DMS53 (cell line): ENCODE results near the gene SPECC1L.

Experiments
- DNase-seq: peaks from one replicate; lab custom pipeline; 2025; lab: John Stamatoyannopoulos, UW

SPECC1L gene

GRCh38 chr22:24398409-24398808, 127.8 kb downstream of the SPECC1L start:
- no peak for DNase-seq

GRCh38 chr22:24400034-24400725, 129.5 kb downstream of the SPECC1L start:
- no peak for DNase-seq

GRCh38 chr22:24400726-24401596, 130.3 kb downstream of the SPECC1L start:
- no peak for DNase-seq

GRCh38 chr22:24401931-24402367, 131.3 kb downstream of the SPECC1L start:
- DNase-seq = no peak

GRCh38 chr22:24402460-24403192, 132.0 kb downstream of the SPECC1L start:
- DNase-seq = peak; percentile 57

- no peak for DNase-seq
These were observed 132.7 kb downstream of the SPECC1L start for GRCh38 chr22:24403346-24403745.

DNA sequence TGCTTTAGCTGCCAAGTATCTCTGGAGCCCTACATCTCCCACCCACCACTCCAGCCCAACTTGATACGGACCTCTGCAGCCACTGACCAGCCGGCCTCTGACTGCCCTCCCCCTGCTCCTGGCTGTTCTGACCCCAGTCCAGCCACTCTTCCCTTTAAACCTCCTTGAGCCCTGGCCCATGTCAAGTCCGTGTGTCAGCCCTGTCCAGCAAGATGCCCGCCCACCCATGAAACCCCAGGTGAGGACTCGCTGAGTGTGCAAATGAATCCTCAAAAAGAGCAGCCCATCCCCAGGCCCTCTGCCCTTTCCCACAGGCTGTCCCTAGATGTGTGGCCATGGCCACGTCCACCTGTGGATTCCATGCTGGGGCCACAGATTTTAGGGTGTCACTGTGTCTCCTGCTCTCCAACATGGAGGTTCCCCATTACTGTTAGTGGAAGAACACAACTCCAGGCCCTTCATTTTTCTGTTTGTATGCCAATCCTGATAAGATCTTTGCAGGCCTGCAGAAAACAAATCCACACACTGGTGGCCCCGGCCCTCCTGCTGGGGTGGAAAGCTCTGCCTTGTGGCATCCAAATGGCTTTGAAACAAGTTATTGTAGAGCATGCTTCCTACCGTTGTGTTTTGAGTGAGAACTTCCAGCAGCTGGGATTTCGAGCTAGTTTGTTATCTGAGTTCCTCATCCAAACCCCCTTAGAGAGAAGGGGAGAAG, 134.1 kb downstream of the SPECC1L start:
- DNase-seq = no peak

DNA sequence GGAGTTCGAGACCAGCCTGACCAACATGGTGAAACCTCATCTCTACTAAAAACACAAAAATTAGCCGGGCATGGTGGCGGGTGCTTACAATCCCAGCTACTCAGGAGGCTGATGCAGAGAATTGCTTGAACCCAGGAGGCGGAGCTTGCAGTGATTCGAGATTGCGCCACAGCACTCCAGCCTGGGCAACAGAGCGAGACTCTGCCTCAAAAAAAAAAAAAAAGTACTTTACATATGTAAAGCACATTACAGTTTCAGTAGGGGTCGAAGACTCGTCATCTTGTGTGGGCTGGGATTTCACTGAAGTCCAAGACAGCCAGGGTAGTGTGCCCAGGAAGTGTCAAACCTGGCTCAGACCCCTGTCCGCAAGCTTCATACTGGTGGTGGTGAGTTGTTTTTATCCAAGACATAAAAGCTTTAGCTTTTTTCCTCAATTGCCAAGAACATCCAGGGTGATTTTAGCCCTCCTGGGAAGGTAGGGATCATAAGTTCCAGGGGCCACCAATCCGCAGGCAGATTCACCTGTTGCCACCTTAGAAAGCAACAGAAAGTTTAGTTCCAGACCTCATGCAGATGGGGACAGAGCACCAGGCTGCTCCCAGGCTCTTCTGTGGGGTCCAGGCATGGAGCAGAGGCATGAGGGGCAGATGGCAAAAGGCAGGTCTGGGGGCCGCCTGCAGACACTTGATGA, 135.1 kb downstream of the SPECC1L start:
- no peak for DNase-seq

DNA sequence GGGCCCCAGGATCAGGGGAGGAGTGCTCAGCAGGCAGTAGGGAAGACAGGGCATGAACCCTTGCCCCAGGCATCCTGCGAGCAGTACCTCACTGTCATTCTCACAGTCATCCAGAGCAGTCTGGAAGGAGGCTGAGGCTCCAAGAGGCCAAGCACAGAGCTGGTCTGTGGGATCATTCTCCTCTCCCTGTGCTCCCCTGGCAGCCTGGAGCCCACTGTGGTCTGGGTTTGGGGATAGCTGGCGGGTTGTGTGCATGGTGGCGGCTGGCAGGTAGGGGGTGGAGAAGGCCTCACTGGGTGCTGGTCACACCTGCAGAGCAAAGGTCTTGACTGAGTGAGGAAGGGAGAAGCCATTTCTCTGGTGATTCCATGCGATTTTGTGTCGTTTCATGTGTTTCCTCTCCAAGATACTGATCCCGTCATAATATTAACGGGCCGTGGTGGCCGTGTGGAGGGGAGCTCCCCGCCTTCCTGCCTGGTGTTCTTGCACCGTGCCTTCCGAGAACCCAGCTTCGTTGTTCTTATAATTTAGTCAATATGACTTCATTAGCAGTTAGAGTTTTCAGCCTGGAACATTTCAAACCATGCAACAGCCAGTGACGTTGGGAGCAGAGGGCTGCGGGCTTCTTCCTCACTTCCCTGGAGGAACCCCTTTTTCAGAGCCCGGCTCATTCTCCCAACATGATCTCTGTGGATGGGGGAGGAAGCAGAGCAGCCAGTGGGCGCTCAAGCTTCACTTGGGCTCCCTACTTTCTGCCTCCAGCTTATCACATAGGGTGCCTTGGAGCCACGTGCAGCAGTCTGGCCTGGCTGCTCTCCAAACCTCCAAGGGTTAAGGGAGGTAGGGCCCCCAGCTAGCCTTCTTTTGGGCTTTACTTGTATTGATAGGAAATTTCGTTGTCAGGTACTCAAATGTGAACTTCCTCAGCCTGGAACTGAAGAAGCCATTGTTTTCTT, 136.0 kb downstream of the SPECC1L start:
- DNase-seq = no peak

DNA sequence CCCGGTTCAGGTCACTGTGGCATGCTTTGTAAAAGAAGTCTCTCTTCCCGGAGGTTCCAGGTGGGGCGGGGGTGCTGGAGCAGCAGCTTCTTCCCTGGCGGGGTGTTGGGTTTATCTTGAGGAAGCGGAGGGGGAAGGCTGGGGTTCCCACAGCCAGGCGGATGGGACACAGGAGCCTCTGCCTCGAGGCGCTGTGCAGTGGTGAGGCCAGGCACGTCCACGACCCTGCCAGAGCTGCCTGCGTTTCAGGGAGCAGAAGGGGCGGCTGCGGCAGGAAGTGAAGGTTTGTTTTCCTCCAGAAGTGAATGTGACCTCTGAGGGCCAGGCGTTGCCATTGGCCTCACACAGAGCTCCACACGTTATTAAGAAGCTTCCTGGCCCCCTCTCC, 136.6 kb downstream of the SPECC1L start:
- no peak for DNase-seq

DNA sequence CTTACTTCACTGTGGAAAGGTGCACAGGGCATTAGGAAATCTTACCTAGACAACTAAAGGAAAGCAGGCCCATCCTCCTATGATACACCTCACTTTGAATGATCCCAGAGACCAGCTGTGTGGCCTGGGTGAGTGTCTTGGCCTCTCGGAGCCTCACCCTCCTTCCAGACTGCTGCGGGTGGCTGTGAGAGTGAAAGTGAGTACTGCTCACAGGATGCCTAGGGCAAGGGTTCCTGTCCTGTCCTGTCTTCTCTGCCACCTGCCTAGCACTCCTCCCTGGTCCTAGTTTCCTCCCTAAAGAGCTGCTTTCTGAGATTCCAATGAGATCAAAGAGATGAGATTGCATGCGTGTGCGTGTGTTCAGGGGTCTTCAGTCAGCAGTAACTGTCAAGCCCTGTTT, 137.3 kb downstream of the SPECC1L start:
- no peak for DNase-seq

- no peak for DNase-seq
These were observed 138.0 kb downstream of the SPECC1L start for GRCh38 chr22:24408630-24409029.

GRCh38 chr22:24409707-24410106, 139.1 kb downstream of the SPECC1L start:
- DNase-seq = no peak

DNA sequence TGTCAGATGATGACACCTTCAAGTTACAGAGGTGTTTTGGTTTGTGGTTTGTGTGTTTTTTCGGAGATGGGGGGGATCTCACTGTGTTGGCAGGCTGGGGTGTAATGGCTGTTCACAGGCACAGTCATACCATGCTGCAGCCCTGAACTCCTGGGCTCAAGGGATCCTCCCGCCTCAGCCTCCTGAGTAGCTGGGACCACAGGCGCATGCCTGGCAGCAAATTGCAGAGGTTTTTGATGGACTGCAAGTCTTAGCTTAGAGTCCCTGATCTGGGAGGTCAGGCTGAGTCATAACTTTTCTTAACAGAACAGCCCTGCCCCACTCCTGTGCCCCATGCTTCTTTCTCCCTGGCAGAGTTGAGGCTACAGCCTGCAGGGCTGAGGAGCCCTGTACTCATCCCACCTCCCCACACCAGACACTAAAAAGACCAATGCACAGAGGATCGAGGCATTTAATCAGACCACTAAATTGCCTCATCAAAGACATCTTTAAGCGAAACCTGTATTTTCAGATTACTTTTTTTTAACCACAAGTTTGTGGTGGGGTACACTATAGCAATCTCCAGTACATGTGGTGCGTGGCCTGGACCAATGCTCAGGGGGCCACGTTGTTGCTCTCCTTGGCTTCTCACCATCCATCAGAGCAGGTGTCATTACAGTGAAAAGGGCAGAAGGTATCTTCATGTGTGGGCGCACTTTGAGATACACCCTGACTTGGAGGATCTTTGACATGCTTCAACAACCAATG, 139.7 kb downstream of the SPECC1L start:
- DNase-seq = no peak

DNA sequence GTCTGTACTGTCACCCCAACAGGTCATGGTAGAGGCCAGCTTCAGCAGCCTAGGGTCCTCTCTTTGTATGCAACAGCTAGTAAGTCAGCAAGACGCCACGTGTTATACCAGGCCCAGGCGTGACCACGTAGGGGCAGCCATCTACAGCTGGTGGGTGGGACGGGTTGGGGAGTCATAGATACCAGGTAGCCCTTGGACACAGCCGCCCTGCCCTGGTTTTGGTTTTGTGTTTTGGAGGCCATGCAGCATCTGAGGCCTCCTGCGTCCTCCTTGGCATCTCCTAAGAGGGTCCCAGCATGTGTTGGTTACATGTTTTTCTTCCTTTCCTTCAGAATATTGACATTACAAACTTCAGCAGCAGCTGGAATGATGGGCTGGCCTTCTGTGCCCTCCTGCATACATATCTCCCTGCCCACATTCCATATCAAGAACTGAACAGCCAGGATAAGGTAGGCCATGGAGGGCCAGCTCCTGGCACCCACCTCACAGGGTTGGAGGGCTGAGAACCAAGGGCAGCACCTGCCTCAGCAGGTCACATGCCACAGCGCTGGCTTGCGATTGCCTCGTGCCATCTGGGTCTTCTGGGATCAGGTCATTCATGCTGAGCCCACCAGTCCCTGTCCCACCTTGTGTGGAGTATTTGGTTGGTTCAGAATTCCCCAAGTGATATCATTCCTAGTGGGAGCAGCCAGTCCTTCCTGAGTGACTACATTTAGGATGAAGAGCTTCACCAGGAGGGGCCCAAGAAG, 140.8 kb downstream of the SPECC1L start:
- no peak for DNase-seq

GRCh38 chr22:24412274-24412673, 141.6 kb downstream of the SPECC1L start:
- no peak for DNase-seq

DNA sequence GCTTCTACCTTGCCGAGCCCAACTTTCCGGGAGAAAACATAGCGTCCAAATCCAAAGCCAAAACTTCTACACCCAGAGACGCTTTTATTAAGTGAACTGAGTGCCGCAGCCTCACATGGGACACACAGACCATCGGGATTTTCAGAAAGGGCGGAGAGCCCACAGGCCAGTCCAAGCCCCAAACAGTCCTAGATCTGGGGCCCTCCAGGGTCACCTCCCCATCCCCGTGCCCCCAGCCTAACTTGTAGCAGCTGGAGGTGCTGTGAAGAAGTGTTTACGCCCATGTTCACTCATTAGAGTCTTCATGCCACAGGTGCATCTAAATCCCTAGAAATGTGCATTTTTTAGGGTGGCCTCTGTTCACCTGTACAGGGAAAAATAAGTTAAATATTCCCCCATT, 142.6 kb downstream of the SPECC1L start:
- DNase-seq = no peak

DNA sequence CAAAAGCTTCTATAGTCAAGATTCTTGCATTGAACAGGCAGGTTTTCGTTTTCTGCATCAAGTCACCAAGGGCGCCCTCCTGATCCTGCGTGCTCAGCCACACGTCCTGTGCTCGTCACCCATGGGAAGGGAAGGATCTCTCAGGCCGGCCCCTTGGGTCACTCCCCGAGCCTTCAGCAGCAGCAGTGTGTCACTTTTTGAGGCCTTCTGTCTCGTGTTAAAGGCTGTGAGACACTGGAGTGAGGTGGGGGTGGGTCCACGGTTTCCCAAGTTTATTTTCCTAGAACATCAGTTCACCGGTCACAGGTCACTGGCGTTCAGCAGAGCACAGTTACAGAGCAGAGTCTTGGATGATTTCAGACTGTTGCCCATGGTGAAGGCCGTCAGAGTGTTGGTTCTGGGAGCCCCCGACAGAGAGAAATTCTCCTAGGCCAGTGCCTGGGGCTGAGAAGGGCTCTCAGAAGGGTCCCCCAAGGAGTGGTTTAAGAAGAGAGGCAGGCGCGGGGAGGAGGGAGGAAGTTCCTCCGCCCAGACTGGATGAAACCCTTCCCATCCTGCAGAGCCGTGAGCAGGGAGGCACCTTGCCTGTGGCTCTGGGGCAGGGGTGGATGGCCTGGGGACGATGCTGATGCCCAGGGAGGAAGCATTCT, 143.2 kb downstream of the SPECC1L start:
- DNase-seq = no peak
